GM23248 (cell line): ENCODE data around the gene FBXO42. TPM values are rescaled to one million over a fixed set of nuclear protein-coding genes. Genes with fewer than 3 reads are reported as not detected.

Experiments used
- DNase-seq: peaks from one replicate; pipeline ENCODE4 v3.0.0-alpha.2; 2015
- H2AFZ ChIP-seq: fragments of 200-600 bp; sonication (generic); 2 replicates; pipeline ENCODE4 v1.6.1; 2016; ENCODE audit warnings: antibody characterized with exemption
- H3F3A ChIP-seq: fragments of 200-600 bp; sonication (generic); 2 replicates; pipeline ENCODE4 v1.6.1; 2016; ENCODE audit warnings: mild to moderate bottlenecking, antibody characterized with exemption, mixed run types; ENCODE audit not compliant: insufficient read depth
- H3K27ac ChIP-seq: fragments of 200-600 bp; sonication (generic); 2 replicates; pipeline ENCODE4 v1.5.1; 2016; ENCODE audit warnings: mild to moderate bottlenecking
- H3K27me3 ChIP-seq: fragments of 200-600 bp; sonication (generic); replicated peaks from 2 replicates; pipeline ENCODE4 v1.6.1; 2016; ENCODE audit warnings: mild to moderate bottlenecking; ENCODE audit not compliant: insufficient read depth
- H3K36me3 ChIP-seq: fragments of 200-600 bp; sonication (generic); 2 replicates; pipeline ENCODE4 v1.6.1; 2016; ENCODE audit warnings: low read depth, mild to moderate bottlenecking
- H3K4me1 ChIP-seq: fragments of 200-600 bp; sonication (generic); 2 replicates; pipeline ENCODE4 v1.6.1; 2016; ENCODE audit warnings: mild to moderate bottlenecking; ENCODE audit not compliant: insufficient read depth
- H3K4me2 ChIP-seq: fragments of 200-600 bp; sonication (generic); one replicate; pipeline ENCODE4 v1.6.1; 2016; ENCODE audit warnings: mild to moderate bottlenecking; ENCODE audit not compliant: unreplicated experiment
- H3K4me3 ChIP-seq: fragments of 200-600 bp; sonication (generic); 2 replicates; pipeline ENCODE4 v1.5.1; 2016; ENCODE audit warnings: mild to moderate bottlenecking
- H3K79me2 ChIP-seq: fragments of 200-600 bp; sonication (generic); 2 replicates; pipeline ENCODE4 v1.6.1; 2016; ENCODE audit warnings: mild to moderate bottlenecking; ENCODE audit not compliant: insufficient read depth
- H3K9ac ChIP-seq: fragments of 200-600 bp; sonication (generic); 2 replicates; pipeline ENCODE4 v1.6.1; 2016; ENCODE audit warnings: mild to moderate bottlenecking
- H3K9me2 ChIP-seq: fragments of 200-600 bp; sonication (generic); 2 replicates; pipeline ENCODE4 v1.6.1; 2016; ENCODE audit warnings: mixed run types, mild to moderate bottlenecking, moderate library complexity; ENCODE audit not compliant: insufficient read depth
- H3K9me3 ChIP-seq: fragments of 200-600 bp; sonication (generic); one replicate; pipeline ENCODE4 v1.6.1; 2017; ENCODE audit warnings: low read depth
- H4K20me1 ChIP-seq: fragments of 200-600 bp; sonication (generic); 2 replicates; pipeline ENCODE4 v1.6.0; 2016; ENCODE audit not compliant: insufficient read depth
- EZH2 ChIP-seq: fragments of 200-600 bp; sonication (generic); IDR thresholded peaks from 2 replicates; pipeline ENCODE4 v1.6.1; 2018; ENCODE audit warnings: antibody characterized with exemption, mild to moderate bottlenecking; ENCODE audit not compliant: insufficient read depth, poor library complexity, severe bottlenecking
- EZH2phosphoT487 ChIP-seq: fragments of 200-600 bp; sonication (generic); IDR thresholded peaks from 2 replicates; pipeline ENCODE4 v1.6.1; 2018; ENCODE audit warnings: antibody characterized with exemption, moderate library complexity, mild to moderate bottlenecking, low read depth; ENCODE audit not compliant: insufficient read depth
- WGBS, 2 experiments: methylation state at CpG; one replicate each; pipeline ENCODE4 v1.1.6; 2015 to 2017; ENCODE audit warnings: low lambda C conversion rate in 2 of 2, low coverage in 1 of 2; ENCODE audit errors: missing lambda C conversion rate in 2 of 2; 5-methylcytosine and 5-hydroxymethylcytosine counted together
- in situ Hi-C: fragments of 300-500 bp; cut with MboI; formaldehyde crosslinking; loops from 2 replicates; pipeline ENCODE4 v1.15.0; 2020
- polyA plus RNA-seq: library from polyadenylated mRNA; unstranded; fragments of >200 nt; fragmentation: Nextera tagmentation; extraction: Ambion mirVana; gene quantifications from 2 replicates; pipeline ENCODE4 v1.2.1, GENCODE V29; 2016
- total RNA-seq: library from RNA; depleted of rRNA; stranded (reverse); fragments of >200 nt; shearing (Covaris generic); gene quantifications from 2 replicates; pipeline ENCODE4 v1.2.3, GENCODE V29; 2014

FBXO42 gene
- total and polyA plus RNA-seq, 2 experiments from 2014 or later: 17.1 to 20.2 TPM

GRCh38 chr1:16204216-16204615 lies 148.1 kb downstream of the FBXO42 start:
- H3K27me3 ChIP-seq: no peaks in the 10 kb centered on the region
- in situ Hi-C loops: no loop called here
- H4K20me1 ChIP-seq: no peaks in the 10 kb centered on the region
- H3K79me2 ChIP-seq: no peaks in the 10 kb centered on the region
- no peaks in the 10 kb centered on the region for H3F3A ChIP-seq
- H3K4me1 ChIP-seq: 0 out of 2 replicates have a peak, but pooled peaks cover 4% of the 10 kb centered on the region
- no peaks in the 10 kb centered on the region for H3K9me2 ChIP-seq
- no peak overlapping the region for H3K27ac ChIP-seq
- H2AFZ ChIP-seq: no peak overlapping the region
- TF ChIP-seq EZH2 (no peak), EZH2phosphoT487 (no peak)
- DNase-seq: no peak
- WGBS, 2 experiments: 91 to 98% methylated on average over 2 of the region's 2 CpGs
- no peak overlapping the region for H3K4me3 ChIP-seq
- H3K9ac ChIP-seq: no peak overlapping the region
- no peaks in the 10 kb centered on the region for H3K36me3 ChIP-seq
- H3K4me2 ChIP-seq: no peak overlapping the region
- no peaks in the 10 kb centered on the region for H3K9me3 ChIP-seq

- Histone ChIP-seq H2AFZ (no peak overlapping the region), H3K4me1 (0 out of 2 replicates have a peak, but pooled peaks cover 4% of the 10 kb centered on the region), H3K36me3 (no peaks in the 10 kb centered on the region), H3K4me3 (no peak overlapping the region), H4K20me1 (no peaks in the 10 kb centered on the region), H3K9me2 (no peaks in the 10 kb centered on the region), H3K27ac (no peak overlapping the region), H3K4me2 (no peak overlapping the region), H3K27me3 (no peaks in the 10 kb centered on the region), H3K79me2 (no peaks in the 10 kb centered on the region), H3F3A (no peaks in the 10 kb centered on the region), H3K9me3 (no peaks in the 10 kb centered on the region), H3K9ac (no peak overlapping the region)
- WGBS, 2 experiments: 84 to 86% methylated on average over 3 of the region's 3 CpGs
- in situ Hi-C loops: no loop called here
- no peak for DNase-seq
- TF ChIP-seq EZH2phosphoT487: no peak
- no peak for TF ChIP-seq EZH2
Observed at GRCh38 chr1:16203550-16203949, 148.7 kb downstream of the FBXO42 start.

GRCh38 chr1:16202281-16203210 lies 149.7 kb downstream of the FBXO42 start:
- no peak overlapping the region for H2AFZ ChIP-seq
- TF ChIP-seq EZH2: no peak
- no peak for TF ChIP-seq EZH2phosphoT487
- no peak for DNase-seq

GRCh38 chr1:16199700-16200099 lies 152.6 kb downstream of the FBXO42 start:
- TF ChIP-seq EZH2: no peak
- no peak for TF ChIP-seq EZH2phosphoT487
- Histone ChIP-seq H4K20me1 (no peaks in the 10 kb centered on the region), H3K27me3 (no peaks in the 10 kb centered on the region), H2AFZ (no peak overlapping the region), H3K36me3 (no peaks in the 10 kb centered on the region), H3F3A (no peaks in the 10 kb centered on the region; the same call in 1 of the 2 replicates), H3K9me3 (no peaks in the 10 kb centered on the region), H3K9ac (no peak overlapping the region), H3K4me3 (no peak overlapping the region), H3K79me2 (no peaks in the 10 kb centered on the region), H3K9me2 (no peaks in the 10 kb centered on the region), H3K4me1 (no peaks in the 10 kb centered on the region), H3K27ac (no peak overlapping the region), H3K4me2 (no peak overlapping the region)
- no peak for DNase-seq
- in situ Hi-C loops: no loop called here
- 91 to 94% methylated on average over 4 of the region's 4 CpGs for WGBS, 2 experiments

More at GRCh38 chr1:16202281-16203210, 149.7 kb downstream of the FBXO42 start:
- WGBS, 2 experiments: 88 to 93% methylated on average over 24 of the region's 24 CpGs
- H3K9me2 ChIP-seq: no peaks in the 10 kb centered on the region
- H3K27me3 ChIP-seq: no peaks in the 10 kb centered on the region
- no peaks in the 10 kb centered on the region for H3K36me3 ChIP-seq
- H3F3A ChIP-seq: no peaks in the 10 kb centered on the region
- no peak overlapping the region for H3K4me3 ChIP-seq
- H4K20me1 ChIP-seq: no peaks in the 10 kb centered on the region
- H3K4me1 ChIP-seq: 0 out of 2 replicates have a peak, but pooled peaks cover 4% of the 10 kb centered on the region
- H3K79me2 ChIP-seq: no peaks in the 10 kb centered on the region
- in situ Hi-C loops: no loop called here
- no peak overlapping the region for H3K27ac ChIP-seq
- no peaks in the 10 kb centered on the region for H3K9me3 ChIP-seq
- H3K9ac ChIP-seq: no peak overlapping the region
- H3K4me2 ChIP-seq: no peak overlapping the region
